Activated CD4-positive, alpha-beta T cell treated with anti-CD3 and anti-CD28 coated beads for 36 hours (primary cell): ENCODE data around the gene CAMK2B. TPM values are rescaled to one million over a fixed set of nuclear protein-coding genes. Genes with fewer than 3 reads are reported as not detected.
A peak's percentile ranks its signal among the peaks of the same experiment; 100 is the strongest.

Experiments
- ATAC-seq: fragments of 200-7000 bp; cut with Tn5 transposase; one replicate; pipeline ENCODE4 v1.10.0; 2021; ENCODE audit warnings: mild to moderate bottlenecking, moderate library complexity
- CTCF ChIA-PET: fragments of 350-600 bp; sonication (Branson Sonifier 250); formaldehyde crosslinking; loops from one replicate; lab custom pipeline; 2021; ENCODE audit warnings: antibody characterized with exemption; lab: Charles Lee
- POLR2A ChIA-PET: fragments of 350-600 bp; sonication (Branson Sonifier 250); formaldehyde crosslinking; loops from one replicate; lab custom pipeline; 2021; ENCODE audit warnings: antibody characterized with exemption, inconsistent platforms; lab: Charles Lee
- DNase-seq: peaks from one replicate; pipeline ENCODE4 v3.0.0-alpha.2; 2020
- H3K27ac Mint-ChIP-seq: one replicate; pipeline ENCODE4 v1.8.0; 2021; ENCODE audit warnings: mixed read lengths
- H3K27me3 Mint-ChIP-seq: one replicate; pipeline ENCODE4 v1.8.0; 2021; ENCODE audit warnings: mixed read lengths
- H3K36me3 Mint-ChIP-seq: one replicate; pipeline ENCODE4 v1.8.0; 2021; ENCODE audit warnings: low read depth, mixed read lengths
- H3K4me1 Mint-ChIP-seq: one replicate; pipeline ENCODE4 v1.8.0; 2021; ENCODE audit warnings: mixed read lengths
- H3K4me3 Mint-ChIP-seq: one replicate; pipeline ENCODE4 v1.8.0; 2021; ENCODE audit warnings: mild to moderate bottlenecking, moderate library complexity, mixed read lengths
- H3K9me3 Mint-ChIP-seq: one replicate; pipeline ENCODE4 v1.8.0; 2021; ENCODE audit warnings: low read depth, mixed read lengths
- intact Hi-C, 2 experiments: fragments of 100-400 bp; cut with DNase I in 1 of 2; cut with micrococcal nuclease in 1 of 2; formaldehyde crosslinking; loops; one replicate each; pipeline versions ENCODE4 v1.14.2 to v1.15.1; 2022 to 2024; cut with DNase I, micrococcal nuclease
- total RNA-seq, 2 experiments: library from RNA; stranded (reverse); gene quantifications; one replicate each; pipeline ENCODE4 v1.2.3, GENCODE V29; 2021

Gene CAMK2B
- total RNA-seq, 2 experiments from 2014 or later, result 1.1 to 1.8 TPM

DNA sequence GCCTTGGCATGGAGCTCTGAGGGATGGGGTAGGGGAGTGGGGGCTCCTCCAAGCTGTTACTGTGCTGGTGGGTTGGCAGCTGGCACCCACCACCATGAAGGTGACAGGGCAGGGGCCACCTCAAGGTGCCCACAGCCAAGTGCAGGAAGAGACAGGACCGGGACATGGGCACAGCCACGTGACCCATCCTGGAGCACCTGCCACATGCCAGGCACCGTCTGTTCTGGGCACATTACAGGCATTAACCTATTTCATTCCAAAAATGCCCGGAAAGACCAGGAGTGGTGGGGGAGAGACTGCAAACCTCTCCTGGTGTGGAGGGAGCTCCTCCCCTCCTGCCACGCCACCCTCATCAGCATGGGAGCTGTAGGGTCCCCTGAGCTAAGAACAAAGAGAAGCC lies 56.7 kb downstream of the CAMK2B start:
- ATAC-seq (no peak), DNase-seq (no peak)
- CTCF ChIA-PET, result interaction anchor here (0.7 kb wide), 1 partner anchor 50 kb away, joined by 3 read pairs; no protein-coding TSS in a partner anchor
- no peaks in the 10 kb centered on the region for H3K36me3 Mint-ChIP-seq
- POLR2A ChIA-PET, result no interaction called here
- H3K27me3 Mint-ChIP-seq, result no peaks in the 10 kb centered on the region
- H3K9me3 Mint-ChIP-seq, result no peaks in the 10 kb centered on the region
- intact Hi-C loops, result no loop called here
- H3K4me3 Mint-ChIP-seq, result no peak overlapping the region
- H3K27ac Mint-ChIP-seq, result no peak overlapping the region
- no peaks in the 10 kb centered on the region for H3K4me1 Mint-ChIP-seq

DNA sequence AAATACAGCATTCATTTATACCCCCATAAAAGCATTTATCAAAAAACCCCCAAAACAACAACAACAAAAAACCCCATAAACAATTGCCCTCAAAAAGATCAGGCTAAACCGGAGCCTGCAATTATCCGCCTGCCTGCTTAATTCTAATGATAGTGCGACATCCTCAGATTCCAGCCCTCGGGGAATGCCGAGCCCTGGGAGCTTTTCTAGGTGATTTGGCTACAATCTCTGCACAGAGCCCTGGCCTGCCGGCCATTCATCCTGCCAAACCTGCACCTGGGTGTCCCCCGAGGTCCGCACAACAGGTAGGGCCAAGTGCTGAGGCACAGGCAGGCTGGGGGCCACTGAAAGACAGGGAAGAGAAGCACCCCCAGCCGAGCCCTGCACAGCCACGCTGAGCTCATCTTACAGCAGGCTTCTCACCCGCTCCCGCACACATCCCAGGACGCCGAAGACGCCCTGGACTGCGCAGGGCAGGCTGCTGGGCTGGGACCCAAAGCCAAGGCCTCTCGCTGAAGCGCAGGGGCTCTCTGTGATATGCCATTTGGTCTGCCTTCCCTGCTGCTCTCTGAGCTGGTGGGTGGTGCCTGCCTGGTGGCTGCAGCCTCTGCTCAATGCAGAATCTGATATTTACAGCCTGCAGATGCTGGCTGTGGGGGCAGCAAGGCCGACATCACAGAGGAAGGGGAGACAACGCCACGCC lies 57.5 kb downstream of the CAMK2B start:
- no peak for DNase-seq
- intact Hi-C loops, result no loop called here
- Mint-ChIP-seq H3K4me3 (no peak overlapping the region), H3K36me3 (no peaks in the 10 kb centered on the region), H3K9me3 (no peaks in the 10 kb centered on the region), H3K27ac (no peak overlapping the region), H3K4me1 (no peaks in the 10 kb centered on the region), H3K27me3 (no peaks in the 10 kb centered on the region)
- no peak for ATAC-seq
- ChIA-PET CTCF (interaction anchor here (0.6 to 0.8 kb wide), 5 partner anchors 15 to 266 kb away, joined by 3 to 4 read pairs (median 3); no protein-coding TSS in a partner anchor), POLR2A (no interaction called here)

DNA sequence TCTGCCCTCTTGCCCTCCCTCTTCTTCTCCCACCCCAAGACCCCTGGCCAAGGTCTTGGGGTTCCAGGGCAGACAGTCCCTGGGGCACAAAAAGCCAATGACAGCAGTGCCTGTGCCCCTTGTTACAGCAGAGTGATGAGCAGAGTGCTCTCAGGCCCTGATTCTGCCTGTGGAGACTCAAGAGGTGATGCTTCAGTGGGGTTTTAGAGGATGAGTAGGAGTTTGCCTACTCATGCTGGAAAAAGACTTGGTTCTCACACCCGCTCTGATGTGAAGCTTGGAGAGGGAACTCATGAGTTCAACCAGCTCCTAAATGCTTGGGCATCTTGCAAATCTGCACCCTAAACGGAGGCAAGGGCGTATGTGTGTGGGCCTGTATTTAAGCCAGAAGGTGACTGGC lies 58.2 kb downstream of the CAMK2B start:
- Mint-ChIP-seq H3K9me3 (no peaks in the 10 kb centered on the region), H3K4me1 (no peaks in the 10 kb centered on the region), H3K27ac (no peak overlapping the region), H3K4me3 (no peak overlapping the region), H3K36me3 (no peaks in the 10 kb centered on the region), H3K27me3 (no peaks in the 10 kb centered on the region)
- CTCF ChIA-PET, result interaction anchor here (0.8 kb wide), 1 partner anchor 16 kb away, joined by 3 read pairs; no protein-coding TSS in a partner anchor
- POLR2A ChIA-PET, result no interaction called here
- DNase-seq, result no peak
- intact Hi-C loops, result no loop called here
- ATAC-seq, result no peak

DNA sequence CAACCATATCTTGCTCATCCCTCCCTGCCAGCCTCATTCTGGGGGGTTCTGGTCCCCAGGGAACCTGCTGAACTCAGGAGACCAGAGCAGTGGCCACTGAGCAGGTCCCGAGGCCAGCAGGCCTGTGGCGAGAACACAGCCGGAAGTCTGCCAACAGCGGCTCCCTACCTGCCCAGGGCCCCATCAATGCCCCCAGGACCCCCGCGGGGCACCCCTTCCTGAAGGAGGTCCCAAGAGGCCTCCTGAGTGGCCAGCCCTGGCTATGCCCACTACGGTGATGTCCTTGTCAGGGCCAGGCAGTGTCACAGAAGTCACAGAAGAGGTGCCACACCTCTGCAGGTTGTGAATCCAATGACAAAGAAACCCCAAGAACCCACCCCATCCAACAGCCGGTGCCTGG lies 58.9 kb downstream of the CAMK2B start:
- CTCF ChIA-PET, result no interaction called here

DNA sequence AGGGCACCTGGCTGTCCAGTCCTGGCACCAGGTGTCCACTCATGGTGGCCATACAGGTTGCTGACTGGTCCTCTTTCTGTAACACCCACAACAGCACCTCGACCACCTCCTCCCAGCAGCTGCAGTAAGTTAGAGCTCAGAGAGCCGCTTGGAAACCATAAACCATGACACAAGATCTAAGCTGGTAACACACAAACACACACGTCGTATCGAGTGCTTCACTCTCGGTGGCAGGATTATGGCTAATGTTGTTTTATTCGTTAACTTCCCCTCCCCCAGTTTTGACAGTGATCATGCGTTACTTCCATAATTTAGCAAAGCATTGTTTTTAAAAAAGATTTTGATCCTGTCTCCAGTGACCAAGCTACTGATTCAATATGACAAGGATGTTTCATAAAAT lies 59.7 kb downstream of the CAMK2B start:
- H3K27me3 Mint-ChIP-seq, result no peaks in the 10 kb centered on the region
- CTCF ChIA-PET, result no interaction called here
- no peak overlapping the region for H3K27ac Mint-ChIP-seq
- no peak for ATAC-seq
- DNase-seq, result no peak
- intact Hi-C loops, result no loop called here
- POLR2A ChIA-PET, result no interaction called here
- H3K9me3 Mint-ChIP-seq, result no peaks in the 10 kb centered on the region
- H3K36me3 Mint-ChIP-seq, result no peaks in the 10 kb centered on the region
- no peak overlapping the region for H3K4me3 Mint-ChIP-seq
- H3K4me1 Mint-ChIP-seq, result peaks cover 2% of the 10 kb centered on the region

More for the DNA sequence above, 58.9 kb downstream of the CAMK2B start:
- DNase-seq (no peak), ATAC-seq (no peak)
- Mint-ChIP-seq H3K27me3 (no peaks in the 10 kb centered on the region), H3K27ac (no peak overlapping the region), H3K4me3 (no peak overlapping the region), H3K4me1 (no peaks in the 10 kb centered on the region), H3K9me3 (no peaks in the 10 kb centered on the region), H3K36me3 (no peaks in the 10 kb centered on the region)
- POLR2A ChIA-PET, result no interaction called here
- intact Hi-C loops, result no loop called here

DNA sequence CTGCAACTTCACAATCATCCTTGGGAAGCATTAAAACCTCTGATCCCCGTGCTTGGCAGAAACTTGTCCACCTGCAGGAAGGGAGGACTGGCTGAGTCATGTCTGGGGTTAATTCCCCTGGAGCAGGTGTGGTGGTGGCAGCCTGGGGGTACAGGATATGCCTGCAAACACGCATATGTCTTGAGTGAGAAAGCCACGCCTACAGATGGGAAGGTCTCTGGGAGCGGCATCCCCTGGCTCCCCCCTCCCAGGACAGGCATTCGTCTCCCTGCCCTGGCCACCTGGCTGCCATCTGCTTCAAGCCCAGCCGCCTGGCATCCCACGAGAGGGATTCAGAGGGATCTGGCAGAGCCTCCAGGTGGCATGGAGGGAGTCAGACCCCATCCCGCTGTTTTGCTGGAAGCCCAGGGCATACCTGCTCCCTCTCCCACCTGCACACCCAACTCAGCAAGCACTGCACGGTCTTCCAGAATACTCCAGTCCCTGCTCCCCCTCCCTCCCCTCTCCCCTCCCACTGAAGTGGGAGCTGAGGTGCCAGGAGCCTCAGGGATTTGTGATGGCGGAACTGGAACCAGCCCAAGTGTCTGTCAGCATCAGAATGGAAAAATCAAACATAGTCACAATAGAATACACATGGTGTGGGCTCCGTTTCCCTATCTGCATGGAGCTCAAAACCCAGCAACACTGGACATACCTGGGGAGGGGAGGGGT lies 61.0 kb downstream of the CAMK2B start:
- intact Hi-C loops, result no loop called here
- Mint-ChIP-seq H3K9me3 (no peaks in the 10 kb centered on the region), H3K4me3 (no peak overlapping the region), H3K27me3 (no peaks in the 10 kb centered on the region), H3K36me3 (no peaks in the 10 kb centered on the region), H3K4me1 (peaks cover 14% of the 10 kb centered on the region), H3K27ac (no peak overlapping the region)
- CTCF ChIA-PET, result no interaction called here
- ATAC-seq (no peak), DNase-seq (no peak)
- POLR2A ChIA-PET, result no interaction called here

DNA sequence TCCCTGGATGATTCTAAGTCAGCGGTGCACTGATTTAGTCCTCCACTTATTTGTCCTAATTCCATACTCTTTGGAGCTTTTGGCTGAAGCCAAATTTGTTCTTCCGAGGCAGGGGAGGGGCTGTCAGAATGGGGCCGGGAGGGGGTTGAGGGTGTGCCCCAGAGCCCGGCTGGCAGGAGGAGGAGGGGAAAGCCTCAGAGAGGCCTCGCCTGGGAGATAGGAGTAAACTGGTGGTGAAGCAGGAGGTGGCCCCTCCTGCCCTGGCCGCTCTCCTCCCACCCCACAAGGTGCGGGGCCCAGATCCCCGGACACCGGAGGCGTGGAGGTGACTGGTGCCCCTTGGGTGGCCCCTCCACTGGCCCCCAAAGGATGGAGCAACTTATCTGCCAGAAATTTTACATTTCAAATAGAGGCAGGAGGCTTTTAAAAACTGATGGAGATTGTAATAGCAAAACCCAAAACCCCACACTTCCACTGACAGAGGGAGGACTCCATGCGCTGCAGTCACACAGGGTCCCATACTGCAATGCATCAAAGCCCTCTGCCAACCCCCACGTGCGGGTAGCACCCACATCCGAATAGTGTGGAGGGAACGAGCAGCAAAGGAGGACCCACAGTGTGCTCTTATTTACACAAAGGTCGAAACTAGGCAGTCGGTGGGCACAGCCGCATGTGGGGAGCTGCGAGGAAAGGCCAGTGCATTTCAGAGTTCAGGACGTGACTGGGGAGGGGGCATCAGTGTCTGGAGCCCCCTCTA lies 61.9 kb downstream of the CAMK2B start:
- POLR2A ChIA-PET, result no interaction called here
- ATAC-seq, result no peak
- intact Hi-C loops, result no loop called here
- H3K36me3 Mint-ChIP-seq, result no peaks in the 10 kb centered on the region
- no peaks in the 10 kb centered on the region for H3K27me3 Mint-ChIP-seq
- H3K27ac Mint-ChIP-seq, result no peak overlapping the region
- CTCF ChIA-PET, result no interaction called here
- no peak for DNase-seq
- H3K4me1 Mint-ChIP-seq, result peaks cover 22% of the 10 kb centered on the region
- H3K4me3 Mint-ChIP-seq, result no peak overlapping the region
- H3K9me3 Mint-ChIP-seq, result no peaks in the 10 kb centered on the region

DNA sequence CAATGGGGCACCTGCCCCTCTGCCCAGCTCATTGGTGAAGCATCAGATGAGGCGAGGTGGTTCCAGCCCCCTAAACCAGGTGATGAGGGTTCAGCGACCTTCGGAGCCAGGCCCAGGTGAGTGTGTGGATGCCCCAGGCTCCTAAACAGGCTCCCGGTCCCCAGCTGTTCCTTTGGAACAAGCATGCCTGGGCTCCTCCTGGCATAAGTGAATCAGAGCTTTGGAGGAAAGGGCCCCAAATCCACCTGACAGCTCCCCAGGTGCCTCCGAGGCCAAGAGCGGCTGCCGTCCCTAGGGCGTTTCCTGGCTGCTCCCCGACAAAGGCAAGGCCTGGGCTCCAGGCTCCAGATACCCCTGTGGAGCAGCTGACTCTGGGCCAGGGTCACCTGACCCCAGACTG lies 63.4 kb downstream of the CAMK2B start:
- Mint-ChIP-seq H3K27ac (no peak overlapping the region), H3K27me3 (no peaks in the 10 kb centered on the region), H3K9me3 (no peaks in the 10 kb centered on the region), H3K36me3 (no peaks in the 10 kb centered on the region), H3K4me1 (peaks cover 37% of the 10 kb centered on the region), H3K4me3 (no peak overlapping the region)
- ChIA-PET POLR2A (no interaction called here), CTCF (no interaction called here)
- intact Hi-C loops, result no loop called here
- DNase-seq, result no peak
- no peak for ATAC-seq

DNA sequence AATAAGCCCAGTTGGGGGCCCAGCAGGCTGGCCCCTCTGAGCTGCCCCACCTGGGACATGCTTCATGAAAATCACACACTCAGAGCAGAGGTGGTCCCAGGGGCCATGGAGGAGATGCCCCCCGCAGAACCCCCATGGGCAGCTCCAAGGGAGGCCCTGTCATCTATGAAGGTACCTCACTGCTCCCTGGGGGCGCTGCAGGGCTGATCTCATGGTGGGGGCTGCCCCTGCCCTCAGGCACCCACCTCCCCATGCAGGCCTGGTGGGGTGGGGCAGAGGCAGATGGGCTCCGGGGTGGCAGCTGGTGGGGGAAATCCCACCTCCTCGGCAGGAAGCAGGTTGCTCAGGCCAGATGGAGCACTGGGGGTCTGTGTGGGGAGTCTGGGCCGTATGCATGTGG lies 64.2 kb downstream of the CAMK2B start:
- no peak for DNase-seq
- ChIA-PET CTCF (interaction anchor here (4.3 kb wide), 1 partner anchor 20 kb away, joined by 13 read pairs; no protein-coding TSS in a partner anchor), POLR2A (no interaction called here)
- intact Hi-C loops, result no loop called here
- ATAC-seq, result no peak
- Mint-ChIP-seq H3K27ac (no peak overlapping the region), H3K36me3 (no peaks in the 10 kb centered on the region), H3K27me3 (no peaks in the 10 kb centered on the region), H3K4me1 (peaks cover 43% of the 10 kb centered on the region), H3K4me3 (no peak overlapping the region), H3K9me3 (no peaks in the 10 kb centered on the region)

DNA sequence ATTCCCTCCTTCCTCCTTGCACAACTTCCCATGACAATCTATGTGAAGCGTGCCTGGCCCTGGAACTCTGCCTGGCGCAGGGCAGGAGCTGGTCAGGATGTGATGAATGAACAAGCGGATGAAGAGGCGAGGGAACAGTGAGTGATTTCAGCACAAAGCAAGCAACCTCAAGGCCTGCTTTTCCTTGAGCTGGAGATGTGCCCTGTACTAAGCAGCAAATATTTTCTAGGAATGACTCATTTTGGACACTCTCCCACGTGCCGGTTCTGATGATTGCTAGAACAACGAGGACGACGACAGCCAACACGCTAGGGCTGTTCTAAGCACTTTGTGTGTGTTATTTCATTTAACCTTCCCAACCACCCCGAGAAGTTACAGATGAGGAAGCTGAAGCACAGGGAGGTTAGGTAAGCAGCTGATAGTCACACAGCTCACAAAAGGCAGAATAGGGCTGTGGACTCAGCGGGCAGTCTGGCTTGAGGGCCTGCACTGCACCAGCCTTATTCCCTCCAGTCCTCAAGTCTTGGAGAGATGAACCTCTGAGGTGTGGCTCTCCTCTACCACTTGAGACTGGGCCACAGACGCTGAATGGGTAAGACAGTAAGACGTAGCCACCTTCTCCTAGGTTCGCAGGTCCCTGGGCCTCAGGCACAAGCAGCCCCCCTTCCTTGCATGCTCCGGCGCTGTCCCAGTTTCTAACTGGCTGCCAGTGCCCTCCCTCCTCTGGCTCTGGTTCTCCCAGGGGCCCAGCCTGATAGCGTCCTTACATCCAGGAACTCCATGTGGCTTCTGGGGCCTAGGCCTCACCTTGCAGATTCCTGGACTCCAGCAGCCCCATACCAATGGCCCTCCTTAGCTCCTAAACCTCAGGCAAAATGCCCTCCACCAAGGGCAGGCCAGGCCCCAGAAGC lies 65.6 kb downstream of the CAMK2B start:
- no peaks in the 10 kb centered on the region for H3K36me3 Mint-ChIP-seq
- POLR2A ChIA-PET, result interaction anchor here (0.6 kb wide), 1 partner anchor 523 kb away, joined by 3 read pairs; no protein-coding TSS in a partner anchor
- ATAC-seq, result peak; percentile 1

More for the DNA sequence above, 65.6 kb downstream of the CAMK2B start:
- Mint-ChIP-seq H3K27ac (peak overlapping the region; percentile 84), H3K4me3 (no peak overlapping the region), H3K4me1 (peaks cover 46% of the 10 kb centered on the region), H3K27me3 (no peaks in the 10 kb centered on the region), H3K9me3 (no peaks in the 10 kb centered on the region)
- peak; percentile 28 for DNase-seq
- intact Hi-C loops, result loop anchor here (5.0 kb wide), 2 partner anchors 178 to 238 kb away; partner anchors contain the start of gene POLM (in 1 of the 2)
- CTCF ChIA-PET, result interaction anchor here (0.7 to 4.3 kb wide), 6 partner anchors 18 to 275 kb away, joined by 3 to 13 read pairs (median 3); no protein-coding TSS in a partner anchor
